GM23338 (cell line): ENCODE data around the gene IL17RB. TPM values are rescaled to one million over a fixed set of nuclear protein-coding genes. Genes with fewer than 3 reads are reported as not detected.

Source experiments
- ATAC-seq: fragments of 200-7000 bp; cut with Tn5 transposase; 3 replicates; pipeline ENCODE4 v1.9.1; 2020
- DNase-seq: peaks from one replicate; pipeline ENCODE4 v3.0.0-alpha.2; 2015; ENCODE audit warnings: low spot score
- H2AFZ ChIP-seq: fragments of 200-600 bp; sonication (generic); 2 replicates; pipeline ENCODE4 v1.8.0; 2016; ENCODE audit warnings: antibody characterized with exemption, mild to moderate bottlenecking, moderate library complexity
- H3F3A ChIP-seq: fragments of 200-600 bp; sonication (generic); replicated peaks from 2 replicates; pipeline ENCODE4 v1.8.0; 2017; ENCODE audit warnings: antibody characterized with exemption, mixed run types, low read depth
- H3K27ac ChIP-seq: fragments of 200-600 bp; sonication (generic); 2 replicates; pipeline ENCODE4 v1.6.1; 2016; ENCODE audit warnings: low read depth
- H3K27me3 ChIP-seq: fragments of 200-600 bp; sonication (generic); 2 replicates; pipeline ENCODE4 v1.8.0; 2016; ENCODE audit warnings: mild to moderate bottlenecking, mixed run types, moderate library complexity; ENCODE audit not compliant: insufficient read depth
- H3K36me3 ChIP-seq: fragments of 200-600 bp; sonication (generic); 2 replicates; pipeline ENCODE4 v1.8.0; 2016; ENCODE audit warnings: mild to moderate bottlenecking; ENCODE audit not compliant: insufficient read depth
- H3K4me1 ChIP-seq: fragments of 200-600 bp; sonication (generic); 2 replicates; pipeline ENCODE4 v1.8.0; 2016; ENCODE audit warnings: mild to moderate bottlenecking, moderate library complexity; ENCODE audit not compliant: insufficient read depth
- H3K4me2 ChIP-seq: fragments of 200-600 bp; sonication (generic); 2 replicates; pipeline ENCODE4 v1.7.1; 2017; ENCODE audit warnings: mixed run types
- H3K4me3 ChIP-seq: fragments of 200-600 bp; sonication (generic); 2 replicates; pipeline ENCODE4 v1.6.1; 2016; ENCODE audit warnings: mixed run types
- H3K79me2 ChIP-seq: fragments of 200-600 bp; sonication (generic); replicated peaks from 2 replicates; pipeline ENCODE4 v1.8.0; 2017; ENCODE audit warnings: mild to moderate bottlenecking; ENCODE audit not compliant: insufficient read depth
- H3K9me2 ChIP-seq: fragments of 200-600 bp; sonication (generic); 2 replicates; pipeline ENCODE4 v1.8.0; 2017; ENCODE audit not compliant: insufficient read depth
- H4K20me1 ChIP-seq: fragments of 200-600 bp; sonication (generic); replicated peaks from 2 replicates; pipeline ENCODE4 v1.8.0; 2017; ENCODE audit warnings: mild to moderate bottlenecking; ENCODE audit not compliant: insufficient read depth
- H3K27ac Mint-ChIP-seq: 2 replicates; pipeline ENCODE4 v1.8.0; 2020; ENCODE audit warnings: inconsistent platforms, mild to moderate bottlenecking, moderate library complexity, mixed read lengths
- H3K27me3 Mint-ChIP-seq: 3 replicates; pipeline ENCODE4 v1.8.0; 2022; ENCODE audit warnings: low read depth, mild to moderate bottlenecking, moderate library complexity, mixed read lengths, inconsistent platforms; ENCODE audit not compliant: insufficient read depth, poor library complexity
- H3K36me3 Mint-ChIP-seq: 3 replicates; pipeline ENCODE4 v1.8.0; 2021; ENCODE audit warnings: low read depth, mild to moderate bottlenecking, inconsistent platforms, moderate library complexity, mixed read lengths
- H3K4me1 Mint-ChIP-seq: 3 replicates; pipeline ENCODE4 v1.8.0; 2020; ENCODE audit warnings: mild to moderate bottlenecking, inconsistent platforms, mixed read lengths
- H3K4me3 Mint-ChIP-seq: 3 replicates; pipeline ENCODE4 v1.8.0; 2021; ENCODE audit warnings: moderate library complexity, mild to moderate bottlenecking, inconsistent platforms, mixed read lengths
- H3K9me3 Mint-ChIP-seq: 3 replicates; pipeline ENCODE4 v1.8.0; 2020; ENCODE audit warnings: moderate library complexity, mild to moderate bottlenecking, inconsistent platforms, mixed read lengths
- CREB1 ChIP-seq: fragments of 250-450 bp; sonication (Bioruptor Pico); IDR thresholded peaks from 2 replicates; pipeline ENCODE4 v1.5.0; 2020; ENCODE audit warnings: low read depth, mild to moderate bottlenecking, moderate library complexity
- EZH2 ChIP-seq: fragments of 200-600 bp; sonication (generic); IDR thresholded peaks from one replicate; pipeline ENCODE4 v1.8.0; 2017; ENCODE audit warnings: antibody characterized with exemption, mild to moderate bottlenecking, low read depth; ENCODE audit not compliant: unreplicated experiment
- JUNB ChIP-seq: IDR thresholded peaks from one replicate; pipeline ENCODE4 v1.6.1; 2016; ENCODE audit warnings: antibody characterized with exemption; ENCODE audit not compliant: unreplicated experiment
- NANOG ChIP-seq: IDR thresholded peaks from 2 replicates; pipeline ENCODE4 v1.6.1; 2016; ENCODE audit warnings: antibody characterized with exemption, borderline replicate concordance
- POLR2AphosphoS5 ChIP-seq: IDR thresholded peaks from 2 replicates; pipeline ENCODE4 v1.6.1; 2016; ENCODE audit warnings: antibody characterized with exemption, low read depth
- STAT1 ChIP-seq: IDR thresholded peaks from one replicate; pipeline ENCODE4 v1.6.1; 2016; ENCODE audit warnings: antibody characterized with exemption; ENCODE audit not compliant: unreplicated experiment
- ZNF114 ChIP-seq: fragments of 250-450 bp; sonication (Bioruptor Pico); IDR thresholded peaks from 2 replicates; pipeline ENCODE4 v1.5.0; 2020; ENCODE audit warnings: mild to moderate bottlenecking, moderate library complexity
- ZNF331 ChIP-seq: fragments of 250-450 bp; sonication (Bioruptor Pico); IDR thresholded peaks from 2 replicates; pipeline ENCODE4 v1.5.0; 2020; ENCODE audit warnings: low read depth, mild to moderate bottlenecking, moderate library complexity
- polyA plus RNA-seq: library from polyadenylated mRNA; unstranded; fragments of >200 nt; fragmentation: Nextera tagmentation; extraction: Ambion mirVana; gene quantifications from 2 replicates; pipeline ENCODE4 v1.2.1, GENCODE V29; 2016
- total RNA-seq: library from RNA; depleted of rRNA; stranded (reverse); fragments of >200 nt; shearing (Covaris generic); gene quantifications from 2 replicates; pipeline ENCODE4 v1.2.3, GENCODE V29; 2014
- TF ChIP-seq, protein P1 (sequence below), 2 experiments: fragments of 200-600 bp in 1 of 2; sonication (generic) in 1 of 2; conservative IDR thresholded peaks; 2 replicates each; pipeline versions ENCODE4 v1.5.1 to v1.6.1; 2016 to 2017; ENCODE audit warnings: antibody characterized with exemption in 2 of 2, low read depth in 2 of 2, mild to moderate bottlenecking in 2 of 2, moderate library complexity in 1 of 2
- TF ChIP-seq, protein P2 (sequence below): fragments of 250-450 bp; sonication (Bioruptor Pico); IDR thresholded peaks from 2 replicates; pipeline ENCODE4 v1.5.0; 2020; ENCODE audit warnings: mild to moderate bottlenecking, moderate library complexity
- TF ChIP-seq, protein P3 (sequence below): IDR thresholded peaks from 2 replicates; pipeline ENCODE4 v1.6.1; 2016; ENCODE audit warnings: antibody characterized with exemption

Gene IL17RB
- total and polyA plus RNA-seq, 2 experiments from 2014 or later: 5.7 to 6.9 TPM

DNA sequence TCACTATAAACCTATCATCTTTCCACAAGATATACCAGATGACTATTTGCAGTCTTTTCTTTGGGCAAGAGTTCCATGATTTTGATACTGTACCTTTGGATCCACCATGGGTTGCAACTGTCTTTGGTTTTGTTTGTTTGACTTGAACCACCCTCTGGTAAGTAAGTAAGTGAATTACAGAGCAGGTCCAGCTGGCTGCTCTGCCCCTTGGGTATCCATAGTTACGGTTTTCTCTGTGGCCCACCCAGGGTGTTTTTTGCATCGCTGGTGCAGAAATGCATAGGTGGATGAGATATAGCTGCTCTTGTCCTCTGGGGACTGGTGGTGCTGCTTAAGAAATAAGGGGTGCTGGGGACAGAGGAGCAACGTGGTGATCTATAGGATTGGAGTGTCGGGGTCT lies 33.9 kb upstream of the IL17RB start:
- no peak overlapping the region for H3K27ac Mint-ChIP-seq
- H3F3A ChIP-seq: no peaks in the 10 kb centered on the region
- DNase-seq (peak; percentile 63), ATAC-seq (peak; percentile 79)
- no peak overlapping the region for H2AFZ ChIP-seq
- TF ChIP-seq ZNF331 (CRISPR knock-in tag) (no peak), EZH2 (no peak), POLR2AphosphoS5 (no peak), NANOG (no peak), JUNB (no peak), STAT1 (no peak)
- TF ChIP-seq, protein P1, sequence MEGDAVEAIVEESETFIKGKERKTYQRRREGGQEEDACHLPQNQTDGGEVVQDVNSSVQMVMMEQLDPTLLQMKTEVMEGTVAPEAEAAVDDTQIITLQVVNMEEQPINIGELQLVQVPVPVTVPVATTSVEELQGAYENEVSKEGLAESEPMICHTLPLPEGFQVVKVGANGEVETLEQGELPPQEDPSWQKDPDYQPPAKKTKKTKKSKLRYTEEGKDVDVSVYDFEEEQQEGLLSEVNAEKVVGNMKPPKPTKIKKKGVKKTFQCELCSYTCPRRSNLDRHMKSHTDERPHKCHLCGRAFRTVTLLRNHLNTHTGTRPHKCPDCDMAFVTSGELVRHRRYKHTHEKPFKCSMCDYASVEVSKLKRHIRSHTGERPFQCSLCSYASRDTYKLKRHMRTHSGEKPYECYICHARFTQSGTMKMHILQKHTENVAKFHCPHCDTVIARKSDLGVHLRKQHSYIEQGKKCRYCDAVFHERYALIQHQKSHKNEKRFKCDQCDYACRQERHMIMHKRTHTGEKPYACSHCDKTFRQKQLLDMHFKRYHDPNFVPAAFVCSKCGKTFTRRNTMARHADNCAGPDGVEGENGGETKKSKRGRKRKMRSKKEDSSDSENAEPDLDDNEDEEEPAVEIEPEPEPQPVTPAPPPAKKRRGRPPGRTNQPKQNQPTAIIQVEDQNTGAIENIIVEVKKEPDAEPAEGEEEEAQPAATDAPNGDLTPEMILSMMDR (conservative IDR thresholded peaks at IDR 0.05; ENCODE audit: low read depth in 2 of 2): peak in 1 of 2 experiments; percentile 45; a peak in 3 of 4 replicates
- H3K4me1 ChIP-seq: no peaks in the 10 kb centered on the region
- no peak overlapping the region for H3K4me2 ChIP-seq
- H3K79me2 ChIP-seq: no peaks in the 10 kb centered on the region
- no peaks in the 10 kb centered on the region for H3K9me2 ChIP-seq
- no peaks in the 10 kb centered on the region for H3K9me3 Mint-ChIP-seq
- H3K27me3 ChIP-seq: no peaks in the 10 kb centered on the region
- no peaks in the 10 kb centered on the region for H4K20me1 ChIP-seq
- no peak overlapping the region for H3K4me3 ChIP-seq
- no peaks in the 10 kb centered on the region for H3K4me1 Mint-ChIP-seq
- H3K36me3 ChIP-seq: no peaks in the 10 kb centered on the region
- H3K27ac ChIP-seq: no peak overlapping the region
- no peaks in the 10 kb centered on the region for H3K36me3 Mint-ChIP-seq
- H3K4me3 Mint-ChIP-seq: no peak overlapping the region
- peaks cover 4% of the 10 kb centered on the region for H3K27me3 Mint-ChIP-seq

DNA sequence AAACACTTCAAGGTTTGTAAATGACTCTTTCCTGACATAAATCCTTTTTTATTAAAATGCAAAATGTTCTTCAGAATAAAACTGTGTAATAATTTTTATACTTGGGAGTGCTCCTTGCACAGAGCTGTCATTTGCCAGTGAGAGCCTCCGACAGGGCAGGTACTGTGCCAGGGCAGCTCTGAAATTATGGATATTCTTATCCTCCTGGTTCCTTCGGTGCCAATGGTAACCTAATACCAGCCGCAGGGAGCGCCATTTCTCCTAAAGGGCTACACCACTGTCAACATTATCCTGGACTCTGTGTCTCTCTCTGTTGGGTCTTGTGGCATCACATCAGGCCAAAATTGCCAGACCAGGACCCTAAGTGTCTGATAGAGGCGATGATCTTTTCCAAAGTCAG lies 33.1 kb upstream of the IL17RB start:
- H3K27me3 ChIP-seq: no peaks in the 10 kb centered on the region
- no peak for DNase-seq
- no peaks in the 10 kb centered on the region for H4K20me1 ChIP-seq
- no peak for ATAC-seq
- no peak overlapping the region for H2AFZ ChIP-seq
- peaks cover 2% of the 10 kb centered on the region for H3K27me3 Mint-ChIP-seq
- H3K36me3 ChIP-seq: no peaks in the 10 kb centered on the region
- H3K4me3 ChIP-seq: no peak overlapping the region
- TF ChIP-seq ZNF331 (CRISPR knock-in tag): no peak
- TF ChIP-seq, protein P2, sequence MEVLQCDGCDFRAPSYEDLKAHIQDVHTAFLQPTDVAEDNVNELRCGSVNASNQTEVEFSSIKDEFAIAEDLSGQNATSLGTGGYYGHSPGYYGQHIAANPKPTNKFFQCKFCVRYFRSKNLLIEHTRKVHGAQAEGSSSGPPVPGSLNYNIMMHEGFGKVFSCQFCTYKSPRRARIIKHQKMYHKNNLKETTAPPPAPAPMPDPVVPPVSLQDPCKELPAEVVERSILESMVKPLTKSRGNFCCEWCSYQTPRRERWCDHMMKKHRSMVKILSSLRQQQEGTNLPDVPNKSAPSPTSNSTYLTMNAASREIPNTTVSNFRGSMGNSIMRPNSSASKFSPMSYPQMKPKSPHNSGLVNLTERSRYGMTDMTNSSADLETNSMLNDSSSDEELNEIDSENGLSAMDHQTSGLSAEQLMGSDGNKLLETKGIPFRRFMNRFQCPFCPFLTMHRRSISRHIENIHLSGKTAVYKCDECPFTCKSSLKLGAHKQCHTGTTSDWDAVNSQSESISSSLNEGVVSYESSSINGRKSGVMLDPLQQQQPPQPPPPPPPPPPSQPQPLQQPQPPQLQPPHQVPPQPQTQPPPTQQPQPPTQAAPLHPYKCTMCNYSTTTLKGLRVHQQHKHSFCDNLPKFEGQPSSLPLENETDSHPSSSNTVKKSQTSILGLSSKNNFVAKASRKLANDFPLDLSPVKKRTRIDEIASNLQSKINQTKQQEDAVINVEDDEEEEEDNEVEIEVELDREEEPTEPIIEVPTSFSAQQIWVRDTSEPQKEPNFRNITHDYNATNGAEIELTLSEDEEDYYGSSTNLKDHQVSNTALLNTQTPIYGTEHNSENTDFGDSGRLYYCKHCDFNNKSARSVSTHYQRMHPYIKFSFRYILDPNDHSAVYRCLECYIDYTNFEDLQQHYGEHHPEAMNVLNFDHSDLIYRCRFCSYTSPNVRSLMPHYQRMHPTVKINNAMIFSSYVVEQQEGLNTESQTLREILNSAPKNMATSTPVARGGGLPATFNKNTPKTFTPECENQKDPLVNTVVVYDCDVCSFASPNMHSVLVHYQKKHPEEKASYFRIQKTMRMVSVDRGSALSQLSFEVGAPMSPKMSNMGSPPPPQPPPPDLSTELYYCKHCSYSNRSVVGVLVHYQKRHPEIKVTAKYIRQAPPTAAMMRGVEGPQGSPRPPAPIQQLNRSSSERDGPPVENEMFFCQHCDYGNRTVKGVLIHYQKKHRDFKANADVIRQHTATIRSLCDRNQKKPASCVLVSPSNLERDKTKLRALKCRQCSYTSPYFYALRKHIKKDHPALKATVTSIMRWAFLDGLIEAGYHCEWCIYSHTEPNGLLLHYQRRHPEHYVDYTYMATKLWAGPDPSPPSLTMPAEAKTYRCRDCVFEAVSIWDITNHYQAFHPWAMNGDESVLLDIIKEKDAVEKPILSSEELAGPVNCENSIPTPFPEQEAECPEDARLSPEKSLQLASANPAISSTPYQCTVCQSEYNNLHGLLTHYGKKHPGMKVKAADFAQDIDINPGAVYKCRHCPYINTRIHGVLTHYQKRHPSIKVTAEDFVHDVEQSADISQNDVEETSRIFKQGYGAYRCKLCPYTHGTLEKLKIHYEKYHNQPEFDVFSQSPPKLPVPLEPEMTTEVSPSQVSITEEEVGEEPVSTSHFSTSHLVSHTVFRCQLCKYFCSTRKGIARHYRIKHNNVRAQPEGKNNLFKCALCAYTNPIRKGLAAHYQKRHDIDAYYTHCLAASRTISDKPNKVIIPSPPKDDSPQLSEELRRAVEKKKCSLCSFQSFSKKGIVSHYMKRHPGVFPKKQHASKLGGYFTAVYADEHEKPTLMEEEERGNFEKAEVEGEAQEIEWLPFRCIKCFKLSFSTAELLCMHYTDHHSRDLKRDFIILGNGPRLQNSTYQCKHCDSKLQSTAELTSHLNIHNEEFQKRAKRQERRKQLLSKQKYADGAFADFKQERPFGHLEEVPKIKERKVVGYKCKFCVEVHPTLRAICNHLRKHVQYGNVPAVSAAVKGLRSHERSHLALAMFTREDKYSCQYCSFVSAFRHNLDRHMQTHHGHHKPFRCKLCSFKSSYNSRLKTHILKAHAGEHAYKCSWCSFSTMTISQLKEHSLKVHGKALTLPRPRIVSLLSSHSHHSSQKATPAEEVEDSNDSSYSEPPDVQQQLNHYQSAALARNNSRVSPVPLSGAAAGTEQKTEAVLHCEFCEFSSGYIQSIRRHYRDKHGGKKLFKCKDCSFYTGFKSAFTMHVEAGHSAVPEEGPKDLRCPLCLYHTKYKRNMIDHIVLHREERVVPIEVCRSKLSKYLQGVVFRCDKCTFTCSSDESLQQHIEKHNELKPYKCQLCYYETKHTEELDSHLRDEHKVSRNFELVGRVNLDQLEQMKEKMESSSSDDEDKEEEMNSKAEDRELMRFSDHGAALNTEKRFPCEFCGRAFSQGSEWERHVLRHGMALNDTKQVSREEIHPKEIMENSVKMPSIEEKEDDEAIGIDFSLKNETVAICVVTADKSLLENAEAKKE: no peak
- no peak for TF ChIP-seq CREB1
- TF ChIP-seq, protein P1 (conservative IDR thresholded peaks at IDR 0.05; ENCODE audit: low read depth in 2 of 2): peak in 1 of 2 experiments; percentile 28; a peak in 2 of 4 replicates
- no peak for TF ChIP-seq ZNF114 (CRISPR knock-in tag)
- TF ChIP-seq, protein P3, sequence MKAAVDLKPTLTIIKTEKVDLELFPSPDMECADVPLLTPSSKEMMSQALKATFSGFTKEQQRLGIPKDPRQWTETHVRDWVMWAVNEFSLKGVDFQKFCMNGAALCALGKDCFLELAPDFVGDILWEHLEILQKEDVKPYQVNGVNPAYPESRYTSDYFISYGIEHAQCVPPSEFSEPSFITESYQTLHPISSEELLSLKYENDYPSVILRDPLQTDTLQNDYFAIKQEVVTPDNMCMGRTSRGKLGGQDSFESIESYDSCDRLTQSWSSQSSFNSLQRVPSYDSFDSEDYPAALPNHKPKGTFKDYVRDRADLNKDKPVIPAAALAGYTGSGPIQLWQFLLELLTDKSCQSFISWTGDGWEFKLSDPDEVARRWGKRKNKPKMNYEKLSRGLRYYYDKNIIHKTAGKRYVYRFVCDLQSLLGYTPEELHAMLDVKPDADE: no peak
- no peak for TF ChIP-seq NANOG
- H3K27ac Mint-ChIP-seq: no peak overlapping the region
- no peak overlapping the region for H3K4me2 ChIP-seq
- no peaks in the 10 kb centered on the region for H3K9me3 Mint-ChIP-seq
- H3K4me3 Mint-ChIP-seq: no peak overlapping the region
- H3K27ac ChIP-seq: no peak overlapping the region
- H3K4me1 ChIP-seq: no peaks in the 10 kb centered on the region
- H3K36me3 Mint-ChIP-seq: 0 out of 3 replicates have a peak, but pooled peaks cover 4% of the 10 kb centered on the region
- H3K4me1 Mint-ChIP-seq: no peaks in the 10 kb centered on the region
- no peaks in the 10 kb centered on the region for H3F3A ChIP-seq
- no peaks in the 10 kb centered on the region for H3K9me2 ChIP-seq
- no peaks in the 10 kb centered on the region for H3K79me2 ChIP-seq
